GM19240 (cell line): ENCODE data around the gene KIF22.
"Not testable (repeated sequence)": the region's sequence is repeated elsewhere in the genome, so short reads cannot be mapped to it uniquely, and the experiment has no call there.

Experiments
- DNase-seq: peaks from one replicate; pipeline ENCODE4 v3.0.0; 2011; ENCODE audit warnings: low spot score; ENCODE audit not compliant: insufficient read length

The KIF22 gene

GRCh38 chr16:29790183-29790948 lies at the start of gene KIF22:
KIF22 (plus strand) TSS chr16:29790751; CDS start chr16:29790760, 9 bp downstream.
- peak; percentile 98 for DNase-seq

- DNase-seq = no peak
Measured at GRCh38 chr16:29742683-29743275, 47.8 kb upstream of the KIF22 start.

- no peak for DNase-seq
Measured at GRCh38 chr16:29743475-29743826, 47.1 kb upstream of the KIF22 start.

- DNase-seq = no peak
Measured at GRCh38 chr16:29743827-29744531, 46.6 kb upstream of the KIF22 start.

- DNase-seq = no peak
Measured at GRCh38 chr16:29744541-29745101, 45.9 kb upstream of the KIF22 start.

- DNase-seq = peak; percentile 21
Measured at GRCh38 chr16:29745121-29745852, 45.3 kb upstream of the KIF22 start.

- peak; percentile 45 for DNase-seq
Measured at GRCh38 chr16:29745853-29746345, 44.7 kb upstream of the KIF22 start, which contains the start of gene C16orf54. C16orf54 (minus strand) TSS chr16:29745990; CDS start chr16:29744951, 1,039 bp downstream.

- not testable (repeated sequence) for DNase-seq
Measured at GRCh38 chr16:29746518-29746917, 44.0 kb upstream of the KIF22 start.

GRCh38 chr16:29747947-29748759 lies 42.4 kb upstream of the KIF22 start:
- DNase-seq = no peak

- not testable (repeated sequence) for DNase-seq
Measured at GRCh38 chr16:29748760-29749149, 41.8 kb upstream of the KIF22 start.

GRCh38 chr16:29753516-29753915 lies 37.0 kb upstream of the KIF22 start:
- no peak for DNase-seq

GRCh38 chr16:29756654-29757053 lies 33.9 kb upstream of the KIF22 start:
- DNase-seq = no peak

- DNase-seq = not testable (repeated sequence)
Measured at GRCh38 chr16:29757086-29757485, 33.5 kb upstream of the KIF22 start.

- DNase-seq = no peak
Measured at GRCh38 chr16:29757950-29758466, 32.5 kb upstream of the KIF22 start.

- DNase-seq = no peak
Measured at GRCh38 chr16:29760567-29761279, 29.8 kb upstream of the KIF22 start.

GRCh38 chr16:29761280-29761651 lies 29.3 kb upstream of the KIF22 start:
- not testable (repeated sequence) for DNase-seq

GRCh38 chr16:29761882-29762281 lies 28.7 kb upstream of the KIF22 start:
- no peak for DNase-seq

GRCh38 chr16:29763326-29763725 lies 27.2 kb upstream of the KIF22 start:
- DNase-seq = no peak
